ENCODE data around the gene SLC25A10. TPM values are rescaled to one million over a fixed set of nuclear protein-coding genes. Genes with fewer than 3 reads are reported as not detected.

The SLC25A10 gene
- total and polyA plus RNA-seq, 10 of the 15 experiments (the other 5 are each of a cell fraction or from before 2014, with no cell fraction given), result 0.11 to 72.7 (median 22.3) TPM

DNA sequence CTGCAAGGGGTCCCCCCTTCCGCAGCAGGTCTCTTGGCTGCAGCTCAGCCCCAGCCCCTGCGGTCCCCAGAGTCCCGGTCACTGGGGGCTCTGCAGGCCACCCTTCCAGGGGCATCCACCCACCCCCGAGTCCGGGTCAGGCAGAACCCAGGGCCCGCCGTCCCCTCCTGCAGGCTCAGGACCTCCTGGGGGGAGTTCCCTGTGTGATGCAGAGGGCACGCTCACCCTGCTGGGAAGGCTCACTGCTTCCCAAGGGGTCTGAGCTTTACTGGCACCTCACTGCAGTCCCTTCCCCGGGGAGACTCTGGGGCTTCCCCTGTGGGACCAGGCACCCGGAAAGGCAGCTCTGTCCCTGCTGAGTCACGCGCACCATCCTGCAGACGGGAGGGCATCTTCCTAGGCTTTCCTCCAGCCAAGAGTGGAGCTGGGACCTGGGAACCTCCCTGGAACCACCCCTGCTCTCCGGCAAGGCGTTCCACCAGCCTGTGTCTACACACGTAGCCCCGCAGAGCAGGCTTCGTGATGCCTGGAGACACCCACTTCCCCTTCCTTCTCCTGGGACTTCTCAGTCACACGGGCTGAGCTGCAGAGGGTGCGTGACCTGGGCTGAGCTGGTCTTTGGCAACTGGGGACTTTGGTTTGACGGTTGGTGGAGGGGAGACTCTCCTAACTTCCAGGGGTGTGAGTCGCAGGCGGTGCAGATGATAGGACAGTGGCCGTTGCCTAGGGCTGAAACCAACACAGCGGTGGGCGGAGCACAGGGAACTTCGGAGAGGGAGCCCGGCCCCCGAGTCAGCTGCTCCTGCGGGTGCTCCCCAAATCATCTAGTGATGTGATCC lies 23.4 kb downstream of the SLC25A10 start (continued):
- TF ChIP-seq ASH2L (IDR thresholded peaks at IDR 0.05; ENCODE audit: borderline replicate concordance, low read depth) (no peak), CHD1 (IDR thresholded peaks at IDR 0.05; ENCODE audit: low read depth, low read length) (no peak), SMAD1 (IDR thresholded peaks at IDR 0.05; ENCODE audit: low read depth, partially characterized antibody) (peak; percentile 16), STAT1 (conservative IDR thresholded peaks at IDR 0.05) (no peak), SREBF2 (IDR thresholded peaks at IDR 0.05; ENCODE audit: low read length) (no peak), SMARCA5 (IDR thresholded peaks at IDR 0.05) (no peak), HDAC2 (IDR thresholded peaks at IDR 0.05) (no peak), CEBPB (IDR thresholded peaks at IDR 0.05; ENCODE audit: borderline replicate concordance in 1 of 2, low read depth in 2 of 2, low read length in 2 of 2) (no peak), TBL1XR1 (IDR thresholded peaks at IDR 0.05; ENCODE audit: low read depth, low read length) (no peak), DPF2 (IDR thresholded peaks at IDR 0.05) (0 out of 2 replicates have a peak, but pooled peaks have one; percentile 29), TCF3 (IDR thresholded peaks at IDR 0.05; ENCODE audit: borderline replicate concordance, insufficient read depth, low read depth, low read length) (no peak), SIN3A (IDR thresholded peaks at IDR 0.05; ENCODE audit: low read depth, low read length) (no peak), ZNF217 (IDR thresholded peaks at IDR 0.05) (no peak), RELA (IDR thresholded peaks at IDR 0.05; ENCODE audit: borderline replicate concordance, partially characterized antibody) (no peak), POLR2AphosphoS5 (IDR thresholded peaks at IDR 0.05; ENCODE audit: low read length) (no peak)
- TF ChIP-seq, protein P1, sequence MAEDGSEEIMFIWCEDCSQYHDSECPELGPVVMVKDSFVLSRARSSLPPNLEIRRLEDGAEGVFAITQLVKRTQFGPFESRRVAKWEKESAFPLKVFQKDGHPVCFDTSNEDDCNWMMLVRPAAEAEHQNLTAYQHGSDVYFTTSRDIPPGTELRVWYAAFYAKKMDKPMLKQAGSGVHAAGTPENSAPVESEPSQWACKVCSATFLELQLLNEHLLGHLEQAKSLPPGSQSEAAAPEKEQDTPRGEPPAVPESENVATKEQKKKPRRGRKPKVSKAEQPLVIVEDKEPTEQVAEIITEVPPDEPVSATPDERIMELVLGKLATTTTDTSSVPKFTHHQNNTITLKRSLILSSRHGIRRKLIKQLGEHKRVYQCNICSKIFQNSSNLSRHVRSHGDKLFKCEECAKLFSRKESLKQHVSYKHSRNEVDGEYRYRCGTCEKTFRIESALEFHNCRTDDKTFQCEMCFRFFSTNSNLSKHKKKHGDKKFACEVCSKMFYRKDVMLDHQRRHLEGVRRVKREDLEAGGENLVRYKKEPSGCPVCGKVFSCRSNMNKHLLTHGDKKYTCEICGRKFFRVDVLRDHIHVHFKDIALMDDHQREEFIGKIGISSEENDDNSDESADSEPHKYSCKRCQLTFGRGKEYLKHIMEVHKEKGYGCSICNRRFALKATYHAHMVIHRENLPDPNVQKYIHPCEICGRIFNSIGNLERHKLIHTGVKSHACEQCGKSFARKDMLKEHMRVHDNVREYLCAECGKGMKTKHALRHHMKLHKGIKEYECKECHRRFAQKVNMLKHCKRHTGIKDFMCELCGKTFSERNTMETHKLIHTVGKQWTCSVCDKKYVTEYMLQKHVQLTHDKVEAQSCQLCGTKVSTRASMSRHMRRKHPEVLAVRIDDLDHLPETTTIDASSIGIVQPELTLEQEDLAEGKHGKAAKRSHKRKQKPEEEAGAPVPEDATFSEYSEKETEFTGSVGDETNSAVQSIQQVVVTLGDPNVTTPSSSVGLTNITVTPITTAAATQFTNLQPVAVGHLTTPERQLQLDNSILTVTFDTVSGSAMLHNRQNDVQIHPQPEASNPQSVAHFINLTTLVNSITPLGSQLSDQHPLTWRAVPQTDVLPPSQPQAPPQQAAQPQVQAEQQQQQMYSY (CRISPR knock-in tag; IDR thresholded peaks at IDR 0.05), result no peak
- TF ChIP-seq, protein P2, sequence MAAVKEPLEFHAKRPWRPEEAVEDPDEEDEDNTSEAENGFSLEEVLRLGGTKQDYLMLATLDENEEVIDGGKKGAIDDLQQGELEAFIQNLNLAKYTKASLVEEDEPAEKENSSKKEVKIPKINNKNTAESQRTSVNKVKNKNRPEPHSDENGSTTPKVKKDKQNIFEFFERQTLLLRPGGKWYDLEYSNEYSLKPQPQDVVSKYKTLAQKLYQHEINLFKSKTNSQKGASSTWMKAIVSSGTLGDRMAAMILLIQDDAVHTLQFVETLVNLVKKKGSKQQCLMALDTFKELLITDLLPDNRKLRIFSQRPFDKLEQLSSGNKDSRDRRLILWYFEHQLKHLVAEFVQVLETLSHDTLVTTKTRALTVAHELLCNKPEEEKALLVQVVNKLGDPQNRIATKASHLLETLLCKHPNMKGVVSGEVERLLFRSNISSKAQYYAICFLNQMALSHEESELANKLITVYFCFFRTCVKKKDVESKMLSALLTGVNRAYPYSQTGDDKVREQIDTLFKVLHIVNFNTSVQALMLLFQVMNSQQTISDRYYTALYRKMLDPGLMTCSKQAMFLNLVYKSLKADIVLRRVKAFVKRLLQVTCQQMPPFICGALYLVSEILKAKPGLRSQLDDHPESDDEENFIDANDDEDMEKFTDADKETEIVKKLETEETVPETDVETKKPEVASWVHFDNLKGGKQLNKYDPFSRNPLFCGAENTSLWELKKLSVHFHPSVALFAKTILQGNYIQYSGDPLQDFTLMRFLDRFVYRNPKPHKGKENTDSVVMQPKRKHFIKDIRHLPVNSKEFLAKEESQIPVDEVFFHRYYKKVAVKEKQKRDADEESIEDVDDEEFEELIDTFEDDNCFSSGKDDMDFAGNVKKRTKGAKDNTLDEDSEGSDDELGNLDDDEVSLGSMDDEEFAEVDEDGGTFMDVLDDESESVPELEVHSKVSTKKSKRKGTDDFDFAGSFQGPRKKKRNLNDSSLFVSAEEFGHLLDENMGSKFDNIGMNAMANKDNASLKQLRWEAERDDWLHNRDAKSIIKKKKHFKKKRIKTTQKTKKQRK (IDR thresholded peaks at IDR 0.05; ENCODE audit: low read depth, low read length), result no peak
- TF ChIP-seq, protein P3, sequence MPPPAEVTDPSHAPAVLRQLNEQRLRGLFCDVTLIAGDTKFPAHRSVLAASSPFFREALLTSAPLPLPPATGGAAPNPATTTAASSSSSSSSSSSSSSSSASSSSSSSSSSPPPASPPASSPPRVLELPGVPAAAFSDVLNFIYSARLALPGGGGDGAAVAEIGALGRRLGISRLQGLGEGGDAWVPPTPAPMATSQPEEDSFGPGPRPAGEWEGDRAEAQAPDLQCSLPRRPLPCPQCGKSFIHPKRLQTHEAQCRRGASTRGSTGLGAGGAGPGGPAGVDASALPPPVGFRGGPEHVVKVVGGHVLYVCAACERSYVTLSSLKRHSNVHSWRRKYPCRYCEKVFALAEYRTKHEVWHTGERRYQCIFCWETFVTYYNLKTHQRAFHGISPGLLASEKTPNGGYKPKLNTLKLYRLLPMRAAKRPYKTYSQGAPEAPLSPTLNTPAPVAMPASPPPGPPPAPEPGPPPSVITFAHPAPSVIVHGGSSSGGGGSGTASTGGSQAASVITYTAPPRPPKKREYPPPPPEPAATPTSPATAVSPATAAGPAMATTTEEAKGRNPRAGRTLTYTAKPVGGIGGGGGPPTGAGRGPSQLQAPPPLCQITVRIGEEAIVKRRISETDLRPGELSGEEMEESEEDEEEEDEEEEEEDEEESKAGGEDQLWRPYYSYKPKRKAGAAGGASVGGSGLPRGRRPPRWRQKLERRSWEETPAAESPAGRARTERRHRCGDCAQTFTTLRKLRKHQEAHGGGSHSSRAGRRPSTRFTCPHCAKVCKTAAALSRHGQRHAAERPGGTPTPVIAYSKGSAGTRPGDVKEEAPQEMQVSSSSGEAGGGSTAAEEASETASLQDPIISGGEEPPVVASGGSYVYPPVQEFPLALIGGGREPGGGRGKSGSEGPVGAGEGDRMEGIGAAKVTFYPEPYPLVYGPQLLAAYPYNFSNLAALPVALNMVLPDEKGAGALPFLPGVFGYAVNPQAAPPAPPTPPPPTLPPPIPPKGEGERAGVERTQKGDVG (CRISPR knock-in tag; IDR thresholded peaks at IDR 0.05), result no peak
- TF ChIP-seq, protein P4, sequence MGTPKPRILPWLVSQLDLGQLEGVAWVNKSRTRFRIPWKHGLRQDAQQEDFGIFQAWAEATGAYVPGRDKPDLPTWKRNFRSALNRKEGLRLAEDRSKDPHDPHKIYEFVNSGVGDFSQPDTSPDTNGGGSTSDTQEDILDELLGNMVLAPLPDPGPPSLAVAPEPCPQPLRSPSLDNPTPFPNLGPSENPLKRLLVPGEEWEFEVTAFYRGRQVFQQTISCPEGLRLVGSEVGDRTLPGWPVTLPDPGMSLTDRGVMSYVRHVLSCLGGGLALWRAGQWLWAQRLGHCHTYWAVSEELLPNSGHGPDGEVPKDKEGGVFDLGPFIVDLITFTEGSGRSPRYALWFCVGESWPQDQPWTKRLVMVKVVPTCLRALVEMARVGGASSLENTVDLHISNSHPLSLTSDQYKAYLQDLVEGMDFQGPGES (IDR thresholded peaks at IDR 0.05), result no peak

Data from GM12878 (cell line).